Activated CD8-positive, alpha-beta memory T cell treated with anti-CD3 and anti-CD28 coated beads for 24 hours (primary cell): ENCODE measurements around the gene RECQL5.

ENCODE experiments used
- DNase-seq: peaks from one replicate; pipeline ENCODE4 v3.0.0-alpha.2; 2020

Gene RECQL5

DNA sequence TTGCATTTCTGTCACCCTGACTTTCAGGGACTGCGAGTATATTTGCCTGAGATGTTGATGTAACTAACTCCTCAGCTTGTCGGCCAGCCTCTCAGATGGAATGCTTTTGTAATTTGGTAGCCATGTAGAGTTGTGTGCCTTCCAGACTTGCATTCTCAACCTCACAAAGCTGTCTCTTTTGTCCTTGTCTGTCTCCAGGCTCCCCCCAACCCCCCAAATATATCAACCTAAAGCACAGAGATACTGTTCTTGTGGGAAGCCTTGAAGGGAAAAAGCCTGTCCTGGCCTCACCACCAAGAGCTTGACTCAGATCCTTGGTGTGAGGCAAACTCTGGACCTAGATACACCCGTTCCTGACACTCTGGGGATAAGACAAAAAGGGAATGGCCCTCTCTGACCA, 18.5 kb upstream of the RECQL5 start:
- DNase-seq: no peak

DNA sequence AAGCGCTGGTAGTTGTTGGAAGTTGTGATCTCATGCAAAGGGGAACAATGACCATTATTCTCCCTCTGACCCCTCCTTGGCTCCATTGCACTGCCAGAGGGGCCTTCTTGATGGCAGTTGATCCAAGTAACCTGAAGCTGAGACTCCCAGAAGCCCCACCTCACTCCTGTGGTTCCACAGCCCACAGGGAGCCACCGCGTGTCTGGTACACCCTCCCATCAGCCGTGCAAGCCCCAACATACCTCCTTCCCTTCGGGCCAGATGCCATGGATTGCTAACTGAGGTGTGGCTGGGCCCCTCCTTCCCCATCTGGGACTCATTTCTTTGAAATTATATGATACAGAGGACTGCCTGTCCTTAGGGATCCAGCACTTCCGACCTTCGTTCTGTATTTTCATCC, 18.0 kb upstream of the RECQL5 start:
- DNase-seq: no peak

- no peak for DNase-seq
Measured at GRCh38 chr17:75684249-75684648, 17.3 kb upstream of the RECQL5 start.

DNA sequence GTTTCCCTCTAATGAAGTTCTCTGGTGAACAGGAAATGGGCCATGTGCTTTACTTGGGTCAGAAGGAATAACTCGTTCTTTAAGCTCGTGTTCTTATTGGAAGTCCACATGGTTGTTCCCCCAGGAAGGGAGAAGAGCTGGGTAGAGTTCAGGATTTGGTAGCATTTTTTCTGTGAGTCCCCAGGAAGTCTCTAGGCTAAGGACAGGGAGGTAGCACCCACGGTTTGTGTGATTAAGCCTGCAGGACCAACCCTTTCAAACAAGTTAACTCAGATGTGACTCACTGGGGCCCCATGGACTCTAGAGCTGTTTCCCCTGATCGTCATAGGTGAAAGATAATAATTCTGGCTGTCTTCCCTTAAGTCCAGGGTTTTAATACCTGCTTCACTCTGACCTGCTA, 16.6 kb upstream of the RECQL5 start:
- DNase-seq: no peak

GRCh38 chr17:75681289-75681688, 14.3 kb upstream of the RECQL5 start:
- DNase-seq: no peak

- DNase-seq: no peak
Measured at GRCh38 chr17:75680431-75680830, 13.5 kb upstream of the RECQL5 start.

DNA sequence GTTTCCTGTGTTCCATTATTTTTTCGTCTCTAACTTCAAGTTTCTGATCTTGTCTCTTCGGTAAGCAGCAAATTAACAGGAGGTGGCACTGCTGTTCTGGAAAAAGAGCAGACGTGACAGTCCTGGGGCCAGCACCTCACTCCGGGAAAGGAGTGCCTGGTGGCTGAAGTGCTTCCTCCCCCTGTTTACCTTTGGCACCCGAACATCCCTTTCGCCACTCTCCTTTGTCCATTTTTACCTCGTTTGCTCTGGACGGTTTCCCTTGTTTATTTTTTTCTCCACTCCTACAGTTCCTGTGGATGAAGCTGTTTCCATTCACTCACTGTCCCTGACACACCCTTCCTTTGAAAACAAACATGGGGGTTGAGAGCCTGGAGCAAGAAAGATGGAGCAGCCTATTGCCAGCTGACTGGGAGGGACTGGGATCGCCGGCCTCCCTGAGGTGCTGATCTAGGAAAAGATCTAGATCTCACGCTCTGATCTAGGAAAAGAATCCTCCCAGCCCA, 12.8 kb upstream of the RECQL5 start:
- no peak for DNase-seq

DNA sequence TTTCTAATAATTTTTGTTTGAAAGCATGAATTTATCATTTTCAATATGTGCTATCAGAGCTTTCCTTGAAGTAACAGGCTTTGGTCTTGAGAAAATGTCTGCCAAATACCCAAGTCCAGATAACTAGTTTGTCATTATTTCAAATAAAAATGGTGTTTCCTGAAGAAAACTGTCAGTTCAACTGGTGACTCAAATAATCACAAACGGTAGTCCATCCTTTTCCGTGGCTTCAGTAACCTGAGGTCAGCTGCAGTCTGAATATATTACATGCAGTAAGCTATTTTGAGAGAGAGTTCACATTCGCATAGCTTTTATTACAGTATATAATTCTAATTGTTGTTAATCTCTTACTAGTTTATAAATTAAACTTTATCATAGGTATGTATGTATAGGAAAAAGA, 9.5 kb upstream of the RECQL5 start:
- no peak for DNase-seq

GRCh38 chr17:75673487-75673886, 6.5 kb upstream of the RECQL5 start:
- DNase-seq: no peak

DNA sequence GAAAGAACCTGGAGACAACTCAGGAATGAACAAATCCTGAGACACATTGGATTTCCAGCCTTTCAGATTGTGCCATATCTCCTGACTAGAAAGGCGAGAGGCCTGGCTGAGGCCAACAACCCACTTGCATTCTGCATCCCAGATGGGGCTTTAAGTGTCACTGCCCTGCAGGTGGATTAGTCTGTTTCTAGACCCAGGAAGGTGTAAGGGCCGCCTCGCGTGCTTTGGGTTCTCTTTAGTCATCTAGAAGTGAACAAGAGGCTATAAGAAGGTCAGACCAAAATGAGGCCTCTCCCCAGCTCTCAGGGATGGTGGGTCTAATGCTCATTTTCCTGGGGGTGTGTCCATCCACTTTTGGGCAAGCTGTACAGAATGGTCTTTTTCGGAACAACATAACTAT, 5.1 kb upstream of the RECQL5 start:
- no peak for DNase-seq

GRCh38 chr17:75670868-75671267, 3.9 kb upstream of the RECQL5 start:
- no peak for DNase-seq

GRCh38 chr17:75668489-75668888, 1.5 kb upstream of the RECQL5 start:
- no peak for DNase-seq

- DNase-seq: no peak
Measured at GRCh38 chr17:75667825-75668224, 871 bp upstream of the RECQL5 start.

DNA sequence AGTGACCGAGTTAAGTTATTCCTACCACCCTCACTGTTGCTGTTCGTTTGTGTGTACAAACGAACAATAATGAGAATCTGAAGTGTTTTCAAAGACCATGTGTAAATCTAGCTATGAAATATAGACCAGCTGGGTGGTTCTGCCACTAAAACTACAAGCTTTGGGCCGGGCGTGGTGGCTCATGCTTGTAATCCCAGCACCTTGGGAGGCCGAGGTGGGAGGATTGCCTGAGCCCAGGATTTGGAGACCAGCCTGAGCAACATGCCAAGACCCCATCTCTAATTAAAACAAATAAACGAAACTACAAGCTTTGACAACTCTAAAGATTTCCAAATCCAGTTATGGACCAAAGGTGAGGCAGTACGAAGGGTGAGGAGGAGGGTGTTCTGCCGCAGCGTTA, 973 bp downstream of the RECQL5 start:
- DNase-seq: no peak

GRCh38 chr17:75664099-75664549, 2.8 kb downstream of the RECQL5 start:
- no peak for DNase-seq

DNA sequence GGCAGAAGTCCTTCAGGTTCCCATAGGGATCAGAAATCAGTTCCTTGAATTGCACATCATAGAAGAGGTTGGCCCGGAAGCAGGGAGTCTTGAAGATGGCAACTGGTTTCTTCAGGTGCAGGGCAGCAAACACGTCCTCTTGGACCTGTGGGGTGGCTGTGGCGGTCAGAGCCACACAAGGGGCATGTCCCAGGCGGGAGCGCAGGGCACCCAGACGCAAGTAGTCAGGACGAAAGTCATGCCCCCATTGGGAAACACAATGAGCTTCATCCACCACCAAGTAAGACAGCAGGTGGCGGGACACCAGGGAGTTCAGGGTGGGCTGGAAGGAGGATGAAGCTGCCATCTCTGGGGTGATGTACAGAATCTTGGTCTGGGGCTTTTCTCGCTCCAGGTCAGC, 4.4 kb downstream of the RECQL5 start:
- no peak for DNase-seq

DNA sequence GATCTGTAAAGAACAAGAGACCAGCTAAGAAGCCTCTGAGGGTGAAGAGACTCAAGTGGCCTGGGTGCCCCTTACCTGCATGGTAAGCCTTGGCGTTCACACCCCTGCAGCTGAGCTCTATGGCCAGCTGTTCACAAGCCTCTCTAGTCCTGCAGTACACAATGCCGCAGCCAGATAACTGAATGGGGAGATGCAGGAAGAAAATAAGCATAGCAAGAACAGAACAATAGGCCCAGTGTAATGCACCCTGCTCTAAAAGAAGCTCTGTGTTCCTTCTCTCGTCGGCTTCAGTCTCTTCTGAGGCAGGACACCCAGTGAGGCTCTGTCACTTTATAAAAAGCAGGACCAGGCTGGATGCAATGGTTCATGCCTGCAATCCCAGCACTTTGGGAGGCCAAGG, 5.4 kb downstream of the RECQL5 start:
- DNase-seq: no peak

DNA sequence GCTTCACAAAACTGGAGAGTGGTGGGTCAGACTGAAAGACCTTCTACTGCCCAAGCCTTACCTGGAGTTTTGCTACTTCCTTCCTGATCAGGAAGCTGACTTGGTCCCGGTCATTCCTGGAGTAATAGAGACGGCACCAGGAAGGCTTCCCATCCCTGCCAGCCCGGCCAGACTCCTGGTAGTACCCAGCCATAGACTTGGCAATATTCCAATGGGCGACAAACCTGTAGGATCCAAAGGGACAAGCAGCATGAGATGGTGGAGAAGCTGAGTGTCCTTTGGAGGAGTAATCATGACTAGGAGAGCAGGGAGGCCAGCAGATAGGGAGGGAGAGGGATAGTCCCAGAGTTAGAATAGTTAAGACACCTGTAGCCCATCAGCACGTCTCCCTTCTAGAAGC, 8.7 kb downstream of the RECQL5 start:
- no peak for DNase-seq

DNA sequence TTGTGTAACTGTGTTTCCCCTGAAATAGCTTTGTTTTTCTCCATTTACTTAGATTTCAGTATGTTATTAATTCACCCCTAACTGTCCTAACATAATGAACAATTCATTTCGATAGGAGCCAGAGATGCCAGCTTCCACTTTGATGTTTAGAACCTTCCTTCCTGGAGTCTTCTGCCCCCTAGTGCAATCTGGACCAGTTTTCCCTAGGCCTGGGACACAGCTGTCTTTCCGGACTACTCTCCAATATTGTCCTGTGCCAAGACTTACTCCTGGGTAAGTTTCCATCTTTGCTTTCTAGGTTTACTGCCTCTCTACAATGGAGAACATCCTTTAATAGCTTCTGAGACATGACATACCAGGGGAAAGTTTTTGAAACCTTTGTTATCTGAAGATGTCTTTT, 12.8 kb downstream of the RECQL5 start:
- DNase-seq: no peak

GRCh38 chr17:75652934-75653549, 13.9 kb downstream of the RECQL5 start:
- DNase-seq: no peak

DNA sequence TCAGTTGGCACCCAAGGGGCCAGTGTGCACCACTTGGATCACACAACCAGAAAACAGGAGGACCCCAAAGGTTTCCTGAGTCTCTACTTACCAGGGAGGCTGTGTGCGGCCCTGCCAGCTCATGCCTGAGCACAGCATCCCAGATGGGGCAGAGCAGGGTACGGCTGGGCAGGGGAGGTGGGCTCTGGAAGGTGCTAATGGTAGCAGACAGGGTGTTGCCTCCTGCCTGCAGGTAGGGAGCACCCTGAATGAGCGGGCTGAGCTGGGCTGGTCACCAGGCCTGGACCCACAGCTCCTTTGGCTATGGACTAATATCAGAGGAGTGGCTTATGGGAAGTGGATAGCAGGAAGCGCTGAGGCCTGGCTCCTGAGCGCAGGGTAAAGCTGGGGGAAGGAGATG, 14.6 kb downstream of the RECQL5 start:
- no peak for DNase-seq

DNA sequence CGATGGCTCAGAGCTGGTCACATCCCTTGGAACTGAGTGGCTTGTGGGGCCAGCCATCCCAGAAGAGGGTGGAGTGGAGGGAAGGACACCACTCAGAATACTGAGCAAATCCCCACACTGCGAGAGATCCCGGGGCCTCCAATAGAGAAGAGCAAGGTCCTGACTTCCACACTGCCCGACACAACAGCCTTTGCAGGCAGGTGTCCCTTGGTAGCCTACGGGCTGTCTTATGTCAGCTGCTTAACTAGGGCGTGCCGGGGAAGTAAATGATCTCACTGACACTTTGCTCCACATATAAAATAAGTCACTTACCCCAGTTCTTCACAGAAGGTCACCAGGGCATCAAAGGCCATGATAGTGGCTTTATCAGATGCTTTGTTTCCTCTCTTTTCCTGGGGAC, 16.1 kb downstream of the RECQL5 start:
- no peak for DNase-seq

DNA sequence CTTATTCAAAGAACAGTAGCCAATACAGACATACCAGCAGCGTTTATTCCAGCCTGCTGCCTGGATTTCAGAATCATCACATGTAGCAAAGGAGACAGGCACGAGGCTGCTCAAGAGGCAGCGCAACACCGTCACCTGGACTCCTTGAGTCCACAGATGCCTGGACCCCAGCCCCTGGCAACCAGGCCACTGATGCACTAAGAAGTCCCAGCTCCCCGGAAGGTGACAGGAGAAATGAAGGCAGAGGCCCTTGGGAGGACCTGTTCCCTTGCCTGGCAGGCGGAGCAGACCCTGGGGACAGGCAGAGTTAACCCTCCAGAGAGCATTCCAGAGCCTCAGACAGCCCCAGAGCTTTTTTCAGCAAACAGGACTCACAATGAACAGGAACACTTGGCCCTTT, 17.3 kb downstream of the RECQL5 start:
- DNase-seq: no peak

GRCh38 chr17:75647921-75648320, 19.0 kb downstream of the RECQL5 start:
- DNase-seq: no peak

- DNase-seq: no peak
Measured at GRCh38 chr17:75647061-75647460, 19.9 kb downstream of the RECQL5 start.

- DNase-seq: no peak
Measured at GRCh38 chr17:75646638-75646992, 20.3 kb downstream of the RECQL5 start.
